Measurements from ENCODE around the gene ARL15.

GRCh38 chr5:54261596-54261995 is 48.8 kb downstream of the ARL15 start:
- TF ChIP-seq MAX (IDR thresholded peaks at IDR 0.05) (no peak), CTCF (IDR thresholded peaks at IDR 0.05; ENCODE audit: low read depth, low read length, missing input control) (no peak), GABPA (IDR thresholded peaks at IDR 0.05 in 1 of 2, conservative IDR thresholded peaks at IDR 0.05 in 1 of 2) (no peak), SP1 (IDR thresholded peaks at IDR 0.05) (no peak), REST (IDR thresholded peaks at IDR 0.05) (no peak), ATF3 (IDR thresholded peaks at IDR 0.05) (no peak), YY1 (IDR thresholded peaks at IDR 0.05) (no peak), RAD21 (IDR thresholded peaks at IDR 0.05) (no peak), RXRA (IDR thresholded peaks at IDR 0.05) (no peak), ZBTB33 (IDR thresholded peaks at IDR 0.05) (no peak)

Data from liver (tissue), 3 donors.